ENCODE results near the gene PCDH17.

DNA sequence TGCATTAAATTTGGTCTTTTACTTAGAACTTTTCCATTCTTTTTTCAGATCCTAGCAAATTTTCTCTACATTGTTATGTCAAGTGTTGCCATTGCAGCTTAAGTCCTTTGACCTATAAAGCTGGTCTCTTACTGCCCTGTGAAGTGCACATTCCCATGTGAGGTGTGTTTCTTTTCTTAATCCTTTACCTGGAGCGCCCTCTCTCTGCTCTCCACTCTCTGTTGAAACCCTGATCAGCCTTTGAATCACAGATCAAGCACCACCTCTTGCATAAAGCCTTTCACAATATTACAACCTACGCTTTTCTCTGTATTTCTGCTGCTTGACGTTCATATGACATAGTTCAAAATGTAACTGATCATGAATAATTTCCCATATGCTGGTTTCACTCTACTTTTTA lies 84.8 kb downstream of the PCDH17 start:
- TF ChIP-seq ZNF274 (IDR thresholded peaks at IDR 0.05; ENCODE audit: low read depth, low read length) (no peak), YY1 (IDR thresholded peaks at IDR 0.05; ENCODE audit: insufficient read depth, insufficient read length) (no peak)
